ENCODE results near the gene SDK1.

DNA sequence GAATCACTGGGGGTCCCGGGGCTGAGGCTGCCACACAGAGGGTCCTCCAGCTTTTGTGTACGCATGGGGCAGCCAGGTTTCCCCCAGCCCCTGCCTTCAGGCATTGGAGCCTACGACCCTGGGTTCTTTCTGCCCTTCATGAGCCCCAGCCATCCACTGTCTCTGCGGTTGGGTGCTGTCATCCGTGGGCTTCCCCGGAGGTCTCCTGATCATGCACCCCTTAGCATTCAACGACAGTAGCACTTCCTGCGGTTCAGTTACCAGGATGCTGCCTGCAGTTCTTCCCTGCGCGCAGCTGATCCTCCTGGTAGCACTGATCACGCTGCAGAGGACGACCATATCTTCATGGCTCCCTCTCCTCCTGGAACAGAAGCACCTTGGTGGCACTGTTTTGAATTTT is 676.3 kb downstream of the SDK1 start:
- TF ChIP-seq, protein P1, sequence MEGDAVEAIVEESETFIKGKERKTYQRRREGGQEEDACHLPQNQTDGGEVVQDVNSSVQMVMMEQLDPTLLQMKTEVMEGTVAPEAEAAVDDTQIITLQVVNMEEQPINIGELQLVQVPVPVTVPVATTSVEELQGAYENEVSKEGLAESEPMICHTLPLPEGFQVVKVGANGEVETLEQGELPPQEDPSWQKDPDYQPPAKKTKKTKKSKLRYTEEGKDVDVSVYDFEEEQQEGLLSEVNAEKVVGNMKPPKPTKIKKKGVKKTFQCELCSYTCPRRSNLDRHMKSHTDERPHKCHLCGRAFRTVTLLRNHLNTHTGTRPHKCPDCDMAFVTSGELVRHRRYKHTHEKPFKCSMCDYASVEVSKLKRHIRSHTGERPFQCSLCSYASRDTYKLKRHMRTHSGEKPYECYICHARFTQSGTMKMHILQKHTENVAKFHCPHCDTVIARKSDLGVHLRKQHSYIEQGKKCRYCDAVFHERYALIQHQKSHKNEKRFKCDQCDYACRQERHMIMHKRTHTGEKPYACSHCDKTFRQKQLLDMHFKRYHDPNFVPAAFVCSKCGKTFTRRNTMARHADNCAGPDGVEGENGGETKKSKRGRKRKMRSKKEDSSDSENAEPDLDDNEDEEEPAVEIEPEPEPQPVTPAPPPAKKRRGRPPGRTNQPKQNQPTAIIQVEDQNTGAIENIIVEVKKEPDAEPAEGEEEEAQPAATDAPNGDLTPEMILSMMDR (conservative IDR thresholded peaks at IDR 0.05): no peak
- TF ChIP-seq ZFX (IDR thresholded peaks at IDR 0.05): no peak
